ENCODE data around the gene TMEM171.

The TMEM171 gene, protein sequence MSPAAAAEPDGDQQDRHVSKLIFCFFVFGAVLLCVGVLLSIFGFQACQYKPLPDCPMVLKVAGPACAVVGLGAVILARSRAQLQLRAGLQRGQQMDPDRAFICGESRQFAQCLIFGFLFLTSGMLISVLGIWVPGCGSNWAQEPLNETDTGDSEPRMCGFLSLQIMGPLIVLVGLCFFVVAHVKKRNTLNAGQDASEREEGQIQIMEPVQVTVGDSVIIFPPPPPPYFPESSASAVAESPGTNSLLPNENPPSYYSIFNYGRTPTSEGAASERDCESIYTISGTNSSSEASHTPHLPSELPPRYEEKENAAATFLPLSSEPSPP

DNA sequence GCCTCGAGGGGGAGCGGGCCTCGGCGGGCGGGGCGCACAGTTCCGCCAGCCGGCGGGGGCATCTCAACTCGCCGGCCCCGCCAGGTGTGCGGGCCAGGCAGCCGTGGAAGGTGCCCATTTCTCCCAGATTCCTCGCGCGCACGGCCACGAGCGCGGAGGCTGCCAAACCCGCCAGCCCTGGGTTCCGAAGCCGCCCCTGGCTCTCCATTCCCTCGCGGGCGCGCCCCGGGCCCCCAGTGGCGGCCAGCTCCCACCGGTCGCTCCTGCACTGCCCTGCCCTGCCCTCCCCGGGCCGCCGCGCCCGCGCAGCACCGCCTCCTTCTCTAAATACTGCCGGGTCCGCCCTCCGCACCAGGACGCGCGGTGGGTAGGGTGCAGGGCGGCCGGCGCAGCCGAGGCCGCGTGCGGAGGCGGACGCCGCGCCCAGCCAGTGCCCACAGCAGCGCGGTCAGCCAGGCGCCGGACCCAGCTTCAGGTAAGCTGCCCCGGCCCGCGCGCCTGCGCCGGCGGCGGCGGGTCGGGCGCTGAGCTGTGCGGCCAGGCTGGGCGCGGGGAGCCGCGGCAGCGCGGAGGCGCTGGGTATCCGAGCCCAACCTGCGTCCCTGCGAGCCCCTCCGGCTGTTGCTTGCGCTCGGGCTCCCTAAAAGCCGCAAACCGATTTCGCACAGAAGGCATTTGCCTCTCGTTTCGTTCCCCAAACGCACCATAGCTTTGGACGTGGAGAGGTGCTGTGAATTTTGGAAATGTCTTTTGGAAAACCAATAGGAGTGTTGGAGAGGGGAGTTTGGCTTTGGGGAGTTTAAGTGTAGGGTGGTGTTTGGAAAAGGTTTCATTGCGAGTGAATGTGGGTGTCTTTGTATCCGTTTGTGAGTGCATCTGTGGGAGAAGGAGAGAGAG is at the start of gene TMEM171:
Gene TMEM171, plus strand, starts transcription at position 354 of the 897 bp plus-strand sequence. CDS start 2,799 bp downstream, outside the sequence.
- Mint-ChIP-seq H3K4me1 (ENCODE audit: low read depth) (peaks cover 2% of the 10 kb centered on the region), H3K27me3 (ENCODE audit: low read depth) (peaks cover 69% of the 10 kb centered on the region), H3K4me3 (no peak within 1 kb of the TSS), H3K9me3 (no peaks in the 10 kb centered on the region), H3K36me3 (ENCODE audit: low read depth) (no peaks in the 10 kb centered on the region), H3K27ac (no peak within 1 kb of the TSS)

DNA sequence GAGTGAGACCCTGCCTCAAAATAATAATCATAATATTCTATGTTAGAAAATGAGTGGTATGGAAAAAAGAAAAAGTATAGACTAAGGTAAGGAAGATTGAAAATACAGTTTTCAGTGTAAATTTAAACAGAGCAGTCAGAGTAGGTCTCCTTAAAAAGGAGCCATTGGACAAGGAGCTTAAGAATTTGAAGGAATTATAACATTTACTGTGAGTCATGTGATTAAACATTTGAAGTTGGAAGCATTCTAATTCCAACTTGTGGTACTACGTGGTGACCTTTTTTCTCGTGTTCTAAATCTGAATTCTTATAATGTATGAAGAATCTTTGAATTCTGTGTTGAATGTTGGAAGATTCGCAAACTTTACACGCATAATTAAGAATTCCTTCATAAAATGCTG is 39.3 kb upstream of the TMEM171 start:
- no peaks in the 10 kb centered on the region for H3K36me3 Mint-ChIP-seq (ENCODE audit: low read depth)
- H3K27me3 Mint-ChIP-seq (ENCODE audit: low read depth) = peaks cover 17% of the 10 kb centered on the region
- no peaks in the 10 kb centered on the region for H3K9me3 Mint-ChIP-seq

DNA sequence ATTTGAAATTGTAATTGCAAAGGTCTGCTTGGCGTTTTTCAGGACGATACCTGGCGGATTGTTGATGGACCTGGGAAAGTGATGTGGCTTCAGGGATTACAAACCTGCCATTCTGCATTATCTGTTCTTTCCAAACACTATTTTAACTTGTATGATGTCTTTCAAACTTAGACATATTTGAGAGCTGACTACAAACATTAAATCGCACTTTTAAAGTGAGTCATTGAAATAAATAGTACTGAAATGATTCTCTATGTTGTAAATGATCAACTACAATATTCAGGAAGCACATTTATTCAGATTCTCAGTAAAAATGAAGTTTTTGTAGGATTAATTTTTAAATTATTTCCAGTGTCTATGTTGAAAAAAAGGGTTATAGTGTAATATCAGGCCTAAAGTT is 32.3 kb upstream of the TMEM171 start:
- Mint-ChIP-seq H3K36me3 (ENCODE audit: low read depth) (no peaks in the 10 kb centered on the region), H3K27ac (no peak overlapping the region), H3K4me3 (no peak overlapping the region), H3K9me3 (no peaks in the 10 kb centered on the region), H3K4me1 (ENCODE audit: low read depth) (no peaks in the 10 kb centered on the region), H3K27me3 (ENCODE audit: low read depth) (peaks cover 9% of the 10 kb centered on the region)

More for the DNA sequence above, 39.3 kb upstream of the TMEM171 start:
- no peak overlapping the region for H3K27ac Mint-ChIP-seq
- H3K4me1 Mint-ChIP-seq (ENCODE audit: low read depth) = no peaks in the 10 kb centered on the region
- H3K4me3 Mint-ChIP-seq = no peak overlapping the region

DNA sequence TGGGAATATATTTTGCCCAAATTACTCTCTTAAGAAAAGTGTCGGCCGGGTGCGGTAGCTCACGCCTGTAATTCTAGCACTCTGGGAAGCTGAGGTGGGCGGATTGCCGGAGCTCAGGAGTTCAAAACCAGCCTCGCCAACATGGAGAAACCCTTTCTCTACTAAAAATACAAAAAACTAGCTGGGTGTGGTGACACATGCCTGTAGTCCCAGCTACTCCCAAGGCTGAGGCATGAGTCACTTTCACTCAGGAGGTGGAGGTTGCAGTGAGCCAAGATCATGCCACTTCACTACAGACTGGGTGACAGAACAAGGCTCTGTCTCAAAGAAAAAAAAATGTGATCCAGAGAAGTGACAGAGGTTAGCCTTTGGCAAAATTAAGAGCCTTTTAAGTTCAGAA is 26.4 kb upstream of the TMEM171 start:
- Mint-ChIP-seq H3K27ac (no peak overlapping the region), H3K4me3 (no peak overlapping the region), H3K4me1 (ENCODE audit: low read depth) (no peaks in the 10 kb centered on the region), H3K36me3 (ENCODE audit: low read depth) (no peaks in the 10 kb centered on the region), H3K9me3 (no peaks in the 10 kb centered on the region), H3K27me3 (ENCODE audit: low read depth) (peaks cover 5% of the 10 kb centered on the region)

DNA sequence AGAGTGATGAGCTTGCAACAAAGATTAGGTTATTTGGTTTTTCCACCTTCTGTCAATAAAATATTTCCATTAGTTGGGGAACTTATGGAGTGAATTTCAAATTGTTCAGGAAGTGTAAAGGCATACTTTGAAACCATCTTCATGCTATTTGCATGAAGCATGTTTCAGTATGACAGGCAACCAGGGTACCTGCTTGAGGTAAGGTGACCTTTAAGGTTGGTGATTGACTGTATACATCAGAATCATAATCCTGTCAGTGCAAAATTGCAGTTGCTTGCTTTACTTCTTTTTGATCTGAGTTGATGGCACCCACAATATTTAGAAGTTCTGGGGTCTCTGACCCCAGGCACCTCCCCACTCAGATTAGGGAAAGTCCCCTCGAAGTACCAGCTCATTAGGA is 26.0 kb upstream of the TMEM171 start:
- H3K27me3 Mint-ChIP-seq (ENCODE audit: low read depth) = peaks cover 5% of the 10 kb centered on the region

DNA sequence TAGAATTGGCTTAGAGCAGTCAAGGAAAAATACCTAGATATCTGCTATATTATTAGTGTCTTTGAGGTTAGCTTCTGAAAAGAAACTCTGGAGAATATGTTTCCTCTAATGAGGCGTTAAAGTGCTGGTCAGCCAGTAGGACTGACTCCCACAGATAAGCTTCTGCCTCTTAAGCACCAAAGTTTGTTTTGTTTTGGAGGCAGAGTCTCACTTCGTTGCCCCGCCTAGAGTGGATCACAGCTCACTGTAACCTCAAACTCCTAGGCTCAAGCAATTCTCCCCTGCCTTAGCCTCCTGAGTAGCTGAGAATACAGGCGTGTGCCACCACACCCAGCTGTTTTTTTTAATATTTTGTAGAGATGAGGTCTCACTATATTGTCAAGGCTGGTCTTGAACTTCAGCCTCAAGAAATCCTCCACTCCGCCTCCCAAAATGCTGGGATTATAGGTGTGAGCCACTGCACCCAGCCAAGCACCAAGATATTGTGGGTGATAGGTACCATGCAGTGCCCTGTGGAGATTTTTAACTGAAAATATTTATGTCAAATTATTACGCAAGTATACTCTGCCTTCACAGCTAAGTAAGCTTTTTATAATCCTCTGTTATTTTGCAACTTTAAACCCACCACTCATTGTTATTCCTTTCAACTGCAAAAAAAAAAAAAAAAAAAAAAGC is 24.7 kb upstream of the TMEM171 start:
- no peaks in the 10 kb centered on the region for H3K36me3 Mint-ChIP-seq (ENCODE audit: low read depth)
- H3K4me3 Mint-ChIP-seq = no peak overlapping the region
- no peaks in the 10 kb centered on the region for H3K9me3 Mint-ChIP-seq
- H3K4me1 Mint-ChIP-seq (ENCODE audit: low read depth) = no peaks in the 10 kb centered on the region
- H3K27ac Mint-ChIP-seq = no peak overlapping the region
- peaks cover 8% of the 10 kb centered on the region for H3K27me3 Mint-ChIP-seq (ENCODE audit: low read depth)

More for the DNA sequence above, 26.0 kb upstream of the TMEM171 start:
- H3K36me3 Mint-ChIP-seq (ENCODE audit: low read depth) = no peaks in the 10 kb centered on the region
- no peak overlapping the region for H3K27ac Mint-ChIP-seq
- H3K4me1 Mint-ChIP-seq (ENCODE audit: low read depth) = no peaks in the 10 kb centered on the region
- H3K9me3 Mint-ChIP-seq = no peaks in the 10 kb centered on the region
- H3K4me3 Mint-ChIP-seq = no peak overlapping the region

DNA sequence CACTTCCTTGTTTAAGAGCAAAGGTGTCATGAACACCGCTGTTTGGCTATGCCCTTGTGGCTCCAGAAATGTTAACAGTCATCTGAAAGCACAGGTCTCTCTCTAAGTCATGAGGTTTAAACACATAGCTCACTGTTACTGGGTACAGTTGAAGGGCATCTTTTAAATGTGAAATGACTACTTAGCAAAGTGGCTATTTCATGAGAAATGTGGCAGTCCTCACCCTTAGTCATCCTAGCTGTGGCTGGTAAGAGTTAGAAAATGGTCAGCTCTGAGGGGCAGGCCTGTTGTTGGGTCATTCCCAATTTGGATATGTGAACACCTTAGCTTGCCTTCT is 24.2 kb upstream of the TMEM171 start:
- Mint-ChIP-seq H3K27ac (no peak overlapping the region), H3K4me1 (ENCODE audit: low read depth) (no peaks in the 10 kb centered on the region), H3K27me3 (ENCODE audit: low read depth) (peaks cover 8% of the 10 kb centered on the region), H3K36me3 (ENCODE audit: low read depth) (no peaks in the 10 kb centered on the region), H3K4me3 (no peak overlapping the region), H3K9me3 (no peaks in the 10 kb centered on the region)

DNA sequence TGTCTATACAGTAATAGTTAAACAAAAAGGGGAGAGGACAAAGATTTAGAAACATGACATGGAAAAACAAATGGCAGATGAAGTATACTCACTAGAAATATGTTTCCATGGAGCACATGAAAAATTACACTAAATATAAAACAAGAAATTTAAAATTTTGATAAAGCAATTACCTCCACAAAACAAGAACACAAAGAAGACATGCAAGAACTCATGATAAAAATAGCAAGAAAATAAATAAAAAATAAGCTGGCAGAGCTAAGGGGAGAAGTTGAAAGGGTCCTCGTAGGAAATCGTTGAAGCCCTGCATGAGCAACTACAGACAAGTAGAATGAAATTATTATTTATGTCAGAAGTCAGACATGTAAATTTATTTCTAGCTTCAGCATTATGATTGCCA is 22.6 kb upstream of the TMEM171 start:
- Mint-ChIP-seq H3K4me3 (no peak overlapping the region), H3K27ac (no peak overlapping the region), H3K9me3 (no peaks in the 10 kb centered on the region), H3K27me3 (ENCODE audit: low read depth) (peaks cover 8% of the 10 kb centered on the region), H3K36me3 (ENCODE audit: low read depth) (no peaks in the 10 kb centered on the region), H3K4me1 (ENCODE audit: low read depth) (no peaks in the 10 kb centered on the region)

DNA sequence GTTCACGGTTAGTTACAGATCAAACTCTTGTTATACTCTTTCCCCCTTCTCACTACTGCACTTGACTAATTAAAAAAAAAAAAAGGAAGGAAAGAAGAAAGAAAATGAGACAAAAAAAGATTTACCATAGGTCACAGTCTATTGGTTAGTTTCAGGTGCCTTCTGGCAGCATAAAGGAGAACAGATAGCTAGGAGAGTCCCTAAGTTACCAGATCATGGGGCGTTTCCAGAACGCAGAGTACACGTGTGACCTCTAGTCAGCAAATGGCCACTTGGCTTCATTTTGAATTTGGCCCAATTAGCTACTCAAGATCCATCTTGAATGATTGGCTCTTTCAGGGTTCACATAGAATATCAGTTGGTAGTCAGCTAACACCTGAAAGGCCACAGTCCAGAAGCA is 20.3 kb upstream of the TMEM171 start:
- Mint-ChIP-seq H3K27me3 (ENCODE audit: low read depth) (peaks cover 8% of the 10 kb centered on the region), H3K27ac (no peak overlapping the region)

DNA sequence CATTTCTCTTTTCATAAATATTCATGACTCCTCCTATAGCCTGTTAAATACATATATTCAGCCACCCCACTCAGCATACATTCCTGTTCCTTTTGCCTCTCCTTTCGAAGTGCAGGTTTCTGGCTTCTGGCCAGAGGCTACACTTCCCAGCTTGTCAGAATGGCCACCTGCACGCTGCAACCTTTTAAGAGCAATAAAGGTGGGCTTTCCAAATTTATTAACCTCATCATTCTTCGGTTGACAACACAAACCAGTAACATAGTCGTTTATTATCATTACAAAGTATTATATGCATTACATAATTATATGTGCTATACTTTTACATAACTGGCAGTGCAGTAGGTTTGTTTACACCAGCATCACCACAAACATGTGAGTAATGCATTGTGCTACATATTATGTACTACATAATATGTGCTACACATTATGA is 16.5 kb upstream of the TMEM171 start:
- Mint-ChIP-seq H3K27me3 (ENCODE audit: low read depth) (peaks cover 8% of the 10 kb centered on the region), H3K36me3 (ENCODE audit: low read depth) (no peaks in the 10 kb centered on the region), H3K27ac (no peak overlapping the region), H3K4me1 (ENCODE audit: low read depth) (no peaks in the 10 kb centered on the region), H3K4me3 (no peak overlapping the region), H3K9me3 (no peaks in the 10 kb centered on the region)

More for the DNA sequence above, 20.3 kb upstream of the TMEM171 start:
- Mint-ChIP-seq H3K9me3 (no peaks in the 10 kb centered on the region), H3K4me3 (no peak overlapping the region), H3K4me1 (ENCODE audit: low read depth) (no peaks in the 10 kb centered on the region), H3K36me3 (ENCODE audit: low read depth) (no peaks in the 10 kb centered on the region)

DNA sequence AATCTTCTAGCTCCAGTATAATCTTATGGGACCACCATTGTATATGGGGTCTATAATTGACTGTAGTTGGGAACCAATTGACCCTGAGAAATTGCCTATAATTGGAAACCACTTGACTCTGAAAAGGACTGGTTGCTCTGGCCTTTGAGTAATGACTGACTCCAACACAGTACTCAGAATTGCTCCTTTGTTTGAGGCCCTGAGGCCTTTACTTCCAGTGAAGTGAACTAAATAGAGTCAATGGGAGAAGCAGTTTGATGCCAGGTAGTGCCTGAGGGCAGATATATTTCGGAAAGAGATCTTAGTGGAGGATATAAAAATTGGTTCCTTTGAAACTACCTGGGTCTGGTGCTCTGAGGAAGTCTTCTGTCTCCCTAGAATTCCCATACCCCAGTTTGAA is 16.0 kb upstream of the TMEM171 start:
- H3K27me3 Mint-ChIP-seq (ENCODE audit: low read depth) = peaks cover 12% of the 10 kb centered on the region
- H3K4me1 Mint-ChIP-seq (ENCODE audit: low read depth) = no peaks in the 10 kb centered on the region
- no peaks in the 10 kb centered on the region for H3K9me3 Mint-ChIP-seq
- no peak overlapping the region for H3K27ac Mint-ChIP-seq
- no peaks in the 10 kb centered on the region for H3K36me3 Mint-ChIP-seq (ENCODE audit: low read depth)
- no peak overlapping the region for H3K4me3 Mint-ChIP-seq

DNA sequence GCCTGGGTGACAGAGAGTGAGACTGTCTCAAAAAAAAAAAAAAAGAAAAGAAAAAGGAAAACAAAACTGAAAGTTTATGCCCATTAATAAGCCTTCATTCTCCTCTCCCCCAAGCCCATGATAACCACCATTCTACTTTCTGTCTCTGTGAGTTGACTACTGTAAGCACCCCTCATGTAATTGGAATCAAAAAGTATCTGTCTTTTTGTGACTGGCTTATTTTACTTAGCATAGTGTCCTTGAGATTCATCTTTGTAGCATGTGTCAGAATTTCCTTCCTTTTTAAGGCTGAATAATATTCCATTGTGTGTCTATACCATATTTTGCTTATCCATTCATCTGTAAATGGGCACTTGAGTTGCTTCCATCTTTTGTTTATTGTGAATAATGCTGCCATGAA is 14.0 kb upstream of the TMEM171 start:
- Mint-ChIP-seq H3K4me3 (no peak overlapping the region), H3K4me1 (ENCODE audit: low read depth) (no peaks in the 10 kb centered on the region), H3K27me3 (ENCODE audit: low read depth) (peaks cover 17% of the 10 kb centered on the region), H3K27ac (no peak overlapping the region), H3K9me3 (no peaks in the 10 kb centered on the region), H3K36me3 (ENCODE audit: low read depth) (no peaks in the 10 kb centered on the region)

DNA sequence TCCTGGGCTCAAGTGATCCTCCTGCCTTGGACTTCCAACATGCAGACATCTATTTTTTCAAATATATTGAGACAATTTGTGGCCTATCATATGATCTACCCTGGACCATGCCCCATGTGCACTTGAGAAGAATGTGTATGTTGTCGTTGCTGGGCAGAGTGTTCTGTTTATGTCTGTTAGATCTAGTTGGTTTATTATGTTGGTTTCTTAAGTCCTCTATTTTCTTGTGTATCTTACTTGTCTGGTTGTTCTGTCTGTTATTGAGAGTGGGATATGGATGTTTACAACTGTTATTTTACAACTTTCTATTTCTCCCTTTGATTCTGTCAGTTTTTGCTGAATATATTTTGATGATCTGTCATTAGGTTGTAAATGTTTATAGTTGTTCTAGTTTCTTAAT is 10.2 kb upstream of the TMEM171 start:
- H3K9me3 Mint-ChIP-seq = no peaks in the 10 kb centered on the region
- H3K27me3 Mint-ChIP-seq (ENCODE audit: low read depth) = peaks cover 29% of the 10 kb centered on the region
- H3K27ac Mint-ChIP-seq = no peak overlapping the region
- no peaks in the 10 kb centered on the region for H3K36me3 Mint-ChIP-seq (ENCODE audit: low read depth)
- H3K4me1 Mint-ChIP-seq (ENCODE audit: low read depth) = no peaks in the 10 kb centered on the region
- H3K4me3 Mint-ChIP-seq = no peak overlapping the region

DNA sequence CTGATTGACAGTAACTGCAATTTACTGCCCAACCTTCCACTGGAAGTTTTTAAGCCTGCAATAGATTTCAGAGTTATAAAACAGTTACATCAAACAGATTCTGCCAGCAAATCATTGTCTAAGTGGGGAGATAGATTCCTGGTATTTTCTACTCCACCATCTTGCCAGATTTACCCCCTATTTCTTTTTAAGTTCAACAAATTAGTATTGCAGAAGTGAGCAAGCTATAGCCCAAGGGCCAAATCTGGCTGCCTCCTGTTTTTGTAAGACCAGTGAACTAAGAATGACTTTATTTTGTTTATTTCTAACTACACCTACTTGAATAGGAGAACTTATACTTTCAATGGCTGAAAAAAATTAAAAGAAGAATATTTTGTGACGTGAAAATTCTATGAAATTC is 8.8 kb upstream of the TMEM171 start:
- H3K36me3 Mint-ChIP-seq (ENCODE audit: low read depth) = no peaks in the 10 kb centered on the region
- peaks cover 36% of the 10 kb centered on the region for H3K27me3 Mint-ChIP-seq (ENCODE audit: low read depth)
- H3K27ac Mint-ChIP-seq = no peak overlapping the region
- no peaks in the 10 kb centered on the region for H3K9me3 Mint-ChIP-seq
- no peak overlapping the region for H3K4me3 Mint-ChIP-seq
- no peaks in the 10 kb centered on the region for H3K4me1 Mint-ChIP-seq (ENCODE audit: low read depth)
